H1 (cell line): Measurements from ENCODE around the gene TMEM14B. TPM values are rescaled to one million over a fixed set of nuclear protein-coding genes. Genes with fewer than 3 reads are reported as not detected.

Experiments
- CTCF ChIA-PET: fragments of 300-600 bp; sonication (Branson Sonifier 250); formaldehyde crosslinking; loops from one replicate; lab custom pipeline; 2021; ENCODE audit not compliant: partially characterized antibody; lab: Charles Lee
- POLR2A ChIA-PET: fragments of 300-600 bp; sonication (Branson Sonifier 250); formaldehyde crosslinking; loops from one replicate; lab custom pipeline; 2021; ENCODE audit warnings: inconsistent platforms; ENCODE audit not compliant: partially characterized antibody; lab: Charles Lee
- DNase-seq, 2 experiments: peaks; one replicate each; pipeline versions ENCODE4 v3.0.0 to v3.0.0-alpha.2; 2010 to 2022; ENCODE audit warnings: low spot score in 2 of 2, low read depth in 1 of 2, mixed read lengths in 1 of 2
- FAIRE-seq: peaks from 2 replicates; lab custom pipeline; 2011; peaks lifted over from hg19 to GRCh38; lab: Jason Lieb, UNC
- H2AFZ ChIP-seq: 2 replicates; pipeline ENCODE4 v1.8.1; 2012; ENCODE audit warnings: low read length, inconsistent platforms
- H2AK5ac ChIP-seq: 2 replicates; pipeline ENCODE4 v1.6.1; 2013; ENCODE audit warnings: low read depth, low read length
- H2BK120ac ChIP-seq: replicated peaks from 2 replicates; pipeline ENCODE3; 2013; ENCODE audit warnings: low read depth, low read length, inconsistent platforms
- H2BK12ac ChIP-seq: 2 replicates; pipeline ENCODE4 v1.6.1; 2013; ENCODE audit warnings: low read depth, low read length
- H2BK15ac ChIP-seq: 2 replicates; pipeline ENCODE4 v1.6.1; 2013; ENCODE audit warnings: low read length
- H2BK20ac ChIP-seq: 2 replicates; pipeline ENCODE4 v1.6.1; 2013; ENCODE audit warnings: low read length
- H2BK5ac ChIP-seq: 2 replicates; pipeline ENCODE4 v1.6.1; 2013; ENCODE audit warnings: low read depth, low read length
- H3K14ac ChIP-seq: 2 replicates; pipeline ENCODE4 v1.6.1; 2013; ENCODE audit warnings: inconsistent platforms; ENCODE audit not compliant: insufficient read length
- H3K18ac ChIP-seq: 2 replicates; pipeline ENCODE4 v1.6.1; 2013; ENCODE audit warnings: low read length; ENCODE audit errors: extremely low read depth
- H3K23ac ChIP-seq: 2 replicates; pipeline ENCODE4 v1.6.1; 2013; ENCODE audit warnings: inconsistent platforms; ENCODE audit not compliant: insufficient read length
- H3K23me2 ChIP-seq: 2 replicates; pipeline ENCODE4 v1.6.1; 2013; ENCODE audit warnings: low read depth, low read length
- H3K27ac ChIP-seq: 2 replicates; pipeline ENCODE4 v1.6.1; 2011; ENCODE audit warnings: low read depth, low read length, inconsistent platforms
- H3K27me3 ChIP-seq, 4 experiments: replicated peaks in 1 of 4; 1 replicate in 1 of 4; 2 replicates in 3 of 4; pipeline versions ENCODE4 v1.6.1 to v1.8.1; 2011 to 2013; ENCODE audit warnings: low read length in 3 of 4, mild to moderate bottlenecking in 3 of 4, inconsistent platforms in 2 of 4, mixed read lengths in 2 of 4, moderate library complexity in 1 of 4; ENCODE audit not compliant: control insufficient read depth in 3 of 4, insufficient read depth in 3 of 4; ENCODE audit errors: extremely low read depth in 1 of 4
- H3K36me3 ChIP-seq, 4 experiments: 2 replicates each; pipeline versions ENCODE4 v1.6.1 to v1.8.1; 2011 to 2013; ENCODE audit warnings: mild to moderate bottlenecking in 4 of 4, low read length in 3 of 4, moderate library complexity in 2 of 4, control low read depth in 1 of 4, inconsistent platforms in 1 of 4; ENCODE audit not compliant: insufficient read depth in 4 of 4, control insufficient read depth in 2 of 4
- H3K4ac ChIP-seq: replicated peaks from 2 replicates; pipeline ENCODE3; 2013; ENCODE audit warnings: low read length, low read depth, mixed read lengths, inconsistent platforms; ENCODE audit not compliant: insufficient read length
- H3K4me1 ChIP-seq, 4 experiments: replicated peaks in 1 of 4; 1 replicate in 1 of 4; 2 replicates in 3 of 4; pipeline versions ENCODE4 v1.6.1 to v1.8.1; 2011 to 2013; ENCODE audit warnings: low read length in 3 of 4, inconsistent platforms in 2 of 4, mixed read lengths in 1 of 4; ENCODE audit not compliant: insufficient read depth in 4 of 4, control insufficient read depth in 3 of 4
- H3K4me2 ChIP-seq, 2 experiments: 2 replicates each; pipeline versions ENCODE4 v1.6.1 to v1.8.1; 2011 to 2013; ENCODE audit warnings: low read depth in 2 of 2, low read length in 2 of 2, control low read depth in 1 of 2, inconsistent platforms in 1 of 2, mild to moderate bottlenecking in 1 of 2; ENCODE audit not compliant: insufficient read depth in 1 of 2
- H3K4me3 ChIP-seq, 4 experiments: fragments of 200-600, 300-600 bp in 1 of 4; sonication (generic), shearing (Covaris generic), sonication (Bioruptor Twin) in 1 of 4; 2 replicates each; pipeline versions ENCODE4 v1.5.1 to v1.8.1; 2011 to 2016; ENCODE audit warnings: low read length in 4 of 4, low read depth in 3 of 4, control low read depth in 2 of 4, inconsistent platforms in 2 of 4, mild to moderate bottlenecking in 2 of 4, mixed read lengths in 1 of 4, moderate library complexity in 1 of 4; ENCODE audit not compliant: insufficient read depth in 2 of 4; ENCODE audit errors: extremely low read depth in 1 of 4
- H3K56ac ChIP-seq: replicated peaks from 2 replicates; pipeline ENCODE3; 2013; ENCODE audit warnings: low read depth, mild to moderate bottlenecking, mixed read lengths, low read length, inconsistent platforms; ENCODE audit not compliant: insufficient read length
- H3K79me1 ChIP-seq: 2 replicates; pipeline ENCODE4 v1.6.1; 2013; ENCODE audit warnings: low read depth, low read length, control low read depth
- H3K79me2 ChIP-seq, 2 experiments: 2 replicates each; pipeline versions ENCODE4 v1.6.1 to v1.8.1; 2012 to 2013; ENCODE audit warnings: low read length in 2 of 2, mild to moderate bottlenecking in 2 of 2, inconsistent platforms in 1 of 2; ENCODE audit not compliant: insufficient read depth in 2 of 2, control insufficient read depth in 1 of 2
- H3K9ac ChIP-seq, 4 experiments: replicated peaks in 1 of 4; 1 replicate in 1 of 4; 2 replicates in 3 of 4; pipeline versions ENCODE4 v1.6.1 to v1.8.1; 2011 to 2013; ENCODE audit warnings: low read depth in 3 of 4, low read length in 3 of 4, control low read depth in 2 of 4, mild to moderate bottlenecking in 2 of 4, moderate library complexity in 2 of 4, inconsistent platforms in 1 of 4; ENCODE audit errors: extremely low read depth in 1 of 4
- H3K9me3 ChIP-seq, 2 experiments: 2 replicates each; pipeline versions ENCODE4 v1.6.1 to v1.8.1; 2012 to 2013; ENCODE audit warnings: mild to moderate bottlenecking in 2 of 2, moderate library complexity in 2 of 2, control low read depth in 1 of 2, inconsistent platforms in 1 of 2, low read depth in 1 of 2, low read length in 1 of 2, mixed read lengths in 1 of 2; ENCODE audit not compliant: insufficient read depth in 2 of 2
- H4K20me1 ChIP-seq, 2 experiments: replicated peaks in 1 of 2; 2 replicates each; pipeline versions ENCODE3 to v1.8.1; 2011 to 2013; ENCODE audit warnings: inconsistent platforms in 2 of 2, low read length in 2 of 2, mild to moderate bottlenecking in 1 of 2; ENCODE audit not compliant: insufficient read depth in 2 of 2, control insufficient read depth in 1 of 2
- H4K5ac ChIP-seq: 2 replicates; pipeline ENCODE4 v1.6.1; 2013; ENCODE audit warnings: low read length, low read depth, mixed read lengths, inconsistent platforms; ENCODE audit not compliant: insufficient read length
- H4K8ac ChIP-seq: 2 replicates; pipeline ENCODE4 v1.8.0; 2013; ENCODE audit warnings: mild to moderate bottlenecking, moderate library complexity, low read length, inconsistent platforms; ENCODE audit not compliant: insufficient read depth; ENCODE audit errors: extremely low read depth
- H4K91ac ChIP-seq: replicated peaks from 2 replicates; pipeline ENCODE3; 2013; ENCODE audit warnings: low read length, mixed read lengths, inconsistent platforms; ENCODE audit not compliant: insufficient read length
- BRCA1 ChIP-seq: IDR thresholded peaks from 2 replicates; pipeline ENCODE4 v1.6.1; 2012; ENCODE audit warnings: low read depth, low read length, improper control_type of control experiment
- KDM5A ChIP-seq: fragments of 200-600 bp; IDR thresholded peaks from 2 replicates; pipeline ENCODE4 v1.7.1; 2012; ENCODE audit warnings: mild to moderate bottlenecking, low read length, inconsistent platforms, mixed read lengths
- RNF2 ChIP-seq: fragments of 200-900, 300-1000 bp; sonication (generic); IDR thresholded peaks from 2 replicates; pipeline ENCODE4 v1.7.1; 2016; ENCODE audit warnings: borderline replicate concordance, low read depth, mild to moderate bottlenecking, antibody characterized with exemption, low read length; ENCODE audit not compliant: poor library complexity, severe bottlenecking; ENCODE audit errors: missing control alignments
- SIX5 ChIP-seq: IDR thresholded peaks from 2 replicates; pipeline ENCODE4 v1.6.1; 2011; ENCODE audit warnings: mild to moderate bottlenecking, low read depth, low read length
- TBP ChIP-seq: IDR thresholded peaks from 2 replicates; pipeline ENCODE4 v1.6.1; 2011; ENCODE audit warnings: low read depth, low read length, improper control_type of control experiment
- WGBS, 2 experiments: shearing (Covaris generic) in 1 of 2; methylation state at CpG; one replicate each; pipeline versions ENCODE4 v1.1.6 to v1.1.7; 2013 to 2015; ENCODE audit warnings: low lambda C conversion rate in 2 of 2, mixed read lengths in 2 of 2, inconsistent platforms in 1 of 2, low coverage in 1 of 2, missing lambda C conversion rate in 1 of 2; ENCODE audit not compliant: insufficient replicate concordance in 2 of 2, insufficient coverage in 1 of 2, insufficient read length in 1 of 2; ENCODE audit errors: extremely low coverage in 1 of 2, missing lambda C conversion rate in 1 of 2; 5-methylcytosine and 5-hydroxymethylcytosine counted together
- polyA plus RNA-seq, 7 experiments: library from polyadenylated mRNA; depleted of rRNA in 3 of 7; stranded (reverse) in 5 of 7; unstranded in 2 of 7; fragments of >200 nt in 5 of 7; fragments of 200-250 nt in 2 of 7; gene quantifications; 1 replicate in 5 of 7; 2 replicates in 1 of 7; 4 replicates in 1 of 7; pipeline versions ENCODE4 v1.2.1 to v1.2.3, GENCODE V29; 2011 to 2013; ENCODE audit warnings: missing spikeins in 2 of 7, mixed read lengths in 2 of 7
- total RNA-seq: library from RNA; stranded (reverse); fragmentation: NEBNext Ultra II Directional; extraction: Animal tissue kit (Norgen Biotek cat#: 25700); gene quantifications from 2 replicates; pipeline ENCODE4 v1.2.1, GENCODE V29; 2021

TMEM14B gene
- total and polyA plus RNA-seq, 2 of the 8 experiments (the other 6 are each of a cell fraction or from before 2014, with no cell fraction given): 84.6 to 109 TPM

GRCh38 chr6:10736731-10737130, 10.9 kb upstream of the TMEM14B start:
- no peaks in the 10 kb centered on the region for H3K23me2 ChIP-seq
- WGBS, 2 experiments: 91% methylated on average over 2 of the region's 2 CpGs; no CpG with 5 or more reads in 1 of the 2 experiments
- H3K4me2 ChIP-seq: no peak overlapping the region
- H3K4me3 ChIP-seq: no peak overlapping the region
- H3K36me3 ChIP-seq: peaks cover 0 to 14% (median 9%) of the 10 kb centered on the region in 4 experiments; a peak in 4 of 8 replicates
- H4K8ac ChIP-seq: no peak overlapping the region
- H2AFZ ChIP-seq: no peak overlapping the region
- peaks cover 0 to 1% of the 10 kb centered on the region in 2 experiments for H4K20me1 ChIP-seq
- H4K5ac ChIP-seq: no peak overlapping the region
- FAIRE-seq: no peak
- H4K91ac ChIP-seq: no peak overlapping the region
- H2BK12ac ChIP-seq: no peak overlapping the region
- ChIA-PET CTCF (interaction anchor here (0.5 to 1.6 kb wide), 3 partner anchors 13 to 254 kb away, joined by 3 read pairs; no protein-coding TSS in a partner anchor), POLR2A (interaction anchor here (1.0 to 2.7 kb wide), 3 partner anchors 10 to 14 kb away, joined by 3 to 9 read pairs (median 4); partner anchors contain the start of gene TMEM14C)
- H2BK15ac ChIP-seq: no peak overlapping the region
- no peaks in the 10 kb centered on the region for H3K79me1 ChIP-seq
- no peak overlapping the region for H3K27ac ChIP-seq
- H3K27me3 ChIP-seq: no peaks in the 10 kb centered on the region
- no peak overlapping the region for H3K9ac ChIP-seq
- no peak overlapping the region for H3K4ac ChIP-seq
- no peak overlapping the region for H3K56ac ChIP-seq
- H2AK5ac ChIP-seq: no peak overlapping the region
- DNase-seq: no peak
- H2BK20ac ChIP-seq: no peak overlapping the region
- H3K23ac ChIP-seq: no peak overlapping the region
- no peak overlapping the region for H2BK120ac ChIP-seq
- H3K18ac ChIP-seq: no peak overlapping the region
- no peaks in the 10 kb centered on the region for H3K4me1 ChIP-seq
- H2BK5ac ChIP-seq: no peak overlapping the region
- no peak for TF ChIP-seq TBP
- no peak for TF ChIP-seq SIX5
- no peak for TF ChIP-seq RNF2
- TF ChIP-seq BRCA1: no peak
- TF ChIP-seq KDM5A: no peak
- no peaks in the 10 kb centered on the region for H3K9me3 ChIP-seq
- H3K14ac ChIP-seq: no peak overlapping the region
- no peaks in the 10 kb centered on the region for H3K79me2 ChIP-seq
